Mesendoderm (in vitro differentiated cells): Measurements from ENCODE around the gene CEP20.
"Not testable (repeated sequence)": the region's sequence is repeated elsewhere in the genome, so short reads cannot be mapped to it uniquely, and the experiment has no call there.

ENCODE experiments used
- DNase-seq: peaks from one replicate; pipeline ENCODE4 v3.0.0; 2013
- H2AK5ac ChIP-seq: 2 replicates; pipeline ENCODE4 v1.6.1; 2013; ENCODE audit warnings: low read length, inconsistent platforms
- H2BK120ac ChIP-seq: 2 replicates; pipeline ENCODE4 v1.6.1; 2013; ENCODE audit warnings: low read depth, mild to moderate bottlenecking, low read length, moderate library complexity, mixed read lengths
- H2BK15ac ChIP-seq: replicated peaks from 2 replicates; pipeline ENCODE4 v1.6.1; 2013; ENCODE audit warnings: low read depth, mild to moderate bottlenecking, moderate library complexity
- H2BK5ac ChIP-seq: 2 replicates; pipeline ENCODE4 v1.6.1; 2013; ENCODE audit warnings: low read length, inconsistent platforms
- H3K18ac ChIP-seq: 2 replicates; pipeline ENCODE4 v1.6.1; 2013; ENCODE audit warnings: mild to moderate bottlenecking, low read length, mixed read lengths
- H3K23ac ChIP-seq: one replicate; pipeline ENCODE4 v1.6.1; 2013; ENCODE audit warnings: low read length
- H3K27ac ChIP-seq: 2 replicates; pipeline ENCODE4 v1.5.1; 2013; ENCODE audit warnings: low read depth, mild to moderate bottlenecking, inconsistent platforms, low read length, moderate library complexity
- H3K27me3 ChIP-seq: 2 replicates; pipeline ENCODE4 v1.6.1; 2013; ENCODE audit warnings: low read length, control low read depth, mild to moderate bottlenecking, inconsistent platforms; ENCODE audit not compliant: insufficient read depth, poor library complexity
- H3K36me3 ChIP-seq: 2 replicates; pipeline ENCODE4 v1.6.1; 2013; ENCODE audit warnings: low read length, inconsistent platforms; ENCODE audit not compliant: control insufficient read depth, insufficient read depth
- H3K4ac ChIP-seq: one replicate; pipeline ENCODE4 v1.6.1; 2013; ENCODE audit warnings: low read depth, mild to moderate bottlenecking, low read length, moderate library complexity
- H3K4me1 ChIP-seq: 2 replicates; pipeline ENCODE4 v1.6.1; 2013; ENCODE audit warnings: low read depth, low read length, inconsistent platforms; ENCODE audit not compliant: control insufficient read depth
- H3K4me2 ChIP-seq: 2 replicates; pipeline ENCODE4 v1.6.1; 2013; ENCODE audit warnings: low read length
- H3K4me3 ChIP-seq: 2 replicates; pipeline ENCODE4 v1.5.1; 2013; ENCODE audit warnings: mild to moderate bottlenecking, low read length
- H3K56ac ChIP-seq: one replicate; pipeline ENCODE4 v1.6.1; 2013; ENCODE audit warnings: low read length
- H3K79me1 ChIP-seq: 2 replicates; pipeline ENCODE4 v1.6.1; 2013; ENCODE audit warnings: low read length, inconsistent platforms
- H3K79me2 ChIP-seq: 2 replicates; pipeline ENCODE4 v1.6.1; 2013; ENCODE audit warnings: mild to moderate bottlenecking, low read length; ENCODE audit not compliant: control insufficient read depth, insufficient read depth
- H3K9ac ChIP-seq: 2 replicates; pipeline ENCODE4 v1.6.1; 2013; ENCODE audit warnings: low read length, inconsistent platforms
- H4K5ac ChIP-seq: one replicate; pipeline ENCODE4 v1.6.1; 2013; ENCODE audit warnings: low read length
- H4K8ac ChIP-seq: one replicate; pipeline ENCODE4 v1.6.1; 2013; ENCODE audit warnings: low read depth, mild to moderate bottlenecking, control low read depth, low read length, moderate library complexity
- WGBS: extraction: QIAGEN DNeasy Blood & Tissue Kit; methylation state at CpG from one replicate; pipeline ENCODE4 v1.1.7; 2013; ENCODE audit warnings: low lambda C conversion rate, missing lambda C conversion rate; ENCODE audit not compliant: insufficient coverage; ENCODE audit errors: extremely low coverage; 5-methylcytosine and 5-hydroxymethylcytosine counted together

The CEP20 gene

DNA sequence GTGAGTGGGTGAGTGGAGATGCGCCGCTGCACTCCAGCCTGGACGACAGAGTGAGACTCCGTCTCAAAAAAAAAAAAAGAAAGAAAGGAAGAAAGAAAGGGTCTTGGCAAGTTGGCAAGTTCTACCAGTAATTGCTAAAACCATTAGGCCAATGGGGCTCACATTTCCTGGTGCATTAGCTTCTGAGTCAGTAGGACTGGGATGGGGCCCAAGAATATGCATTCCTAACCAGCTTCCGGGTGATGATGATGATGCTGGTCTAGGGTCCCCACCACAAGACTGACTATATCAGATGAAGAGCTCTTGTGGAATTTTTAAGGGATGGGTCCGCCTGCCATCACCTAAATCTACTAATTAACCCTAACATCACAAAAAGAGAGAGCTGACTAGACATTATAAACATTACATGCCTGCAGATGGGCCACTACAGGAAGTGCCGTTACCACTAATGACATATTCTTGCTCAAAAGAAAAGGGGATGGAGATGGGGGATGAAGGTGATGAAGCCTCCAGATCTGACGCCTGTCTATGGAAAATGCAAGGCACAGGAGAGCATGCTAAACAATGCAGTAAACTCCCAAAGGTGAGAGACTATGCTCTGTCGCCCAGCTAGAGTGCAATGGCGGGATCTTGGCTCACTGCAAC, 44.6 kb downstream of the CEP20 start:
- Histone ChIP-seq H3K56ac (no peak overlapping the region), H2BK15ac (no peak overlapping the region), H2BK5ac (no peak overlapping the region), H3K4me2 (no peak overlapping the region), H3K27ac (no peak overlapping the region), H4K5ac (no peak overlapping the region), H3K9ac (no peak overlapping the region), H2BK120ac (no peak overlapping the region), H3K18ac (no peak overlapping the region), H3K36me3 (no peaks in the 10 kb centered on the region), H2AK5ac (no peak overlapping the region), H3K4ac (no peak overlapping the region), H3K79me1 (no peaks in the 10 kb centered on the region), H3K4me3 (no peak overlapping the region), H3K79me2 (no peaks in the 10 kb centered on the region), H3K27me3 (no peaks in the 10 kb centered on the region), H4K8ac (no peak overlapping the region), H3K4me1 (no peaks in the 10 kb centered on the region), H3K23ac (no peak overlapping the region)
- DNase-seq = no peak
- no CpG with 5 or more reads among the region's 10 CpGs for WGBS

- not testable (repeated sequence) for H2BK15ac ChIP-seq, H3K4me3 ChIP-seq, H4K5ac ChIP-seq, H3K4me2 ChIP-seq, H4K8ac ChIP-seq, H3K36me3 ChIP-seq, H2BK120ac ChIP-seq, H3K79me1 ChIP-seq, H2AK5ac ChIP-seq, DNase-seq, H3K27me3 ChIP-seq, H3K56ac ChIP-seq, H3K4me1 ChIP-seq, H3K4ac ChIP-seq, H3K18ac ChIP-seq, H2BK5ac ChIP-seq, H3K23ac ChIP-seq, H3K79me2 ChIP-seq, H3K9ac ChIP-seq, H3K27ac ChIP-seq
- WGBS = no CpG with 5 or more reads among the region's 8 CpGs
These were observed 49.2 kb downstream of the CEP20 start for GRCh38 chr16:15839204-15839603.

DNA sequence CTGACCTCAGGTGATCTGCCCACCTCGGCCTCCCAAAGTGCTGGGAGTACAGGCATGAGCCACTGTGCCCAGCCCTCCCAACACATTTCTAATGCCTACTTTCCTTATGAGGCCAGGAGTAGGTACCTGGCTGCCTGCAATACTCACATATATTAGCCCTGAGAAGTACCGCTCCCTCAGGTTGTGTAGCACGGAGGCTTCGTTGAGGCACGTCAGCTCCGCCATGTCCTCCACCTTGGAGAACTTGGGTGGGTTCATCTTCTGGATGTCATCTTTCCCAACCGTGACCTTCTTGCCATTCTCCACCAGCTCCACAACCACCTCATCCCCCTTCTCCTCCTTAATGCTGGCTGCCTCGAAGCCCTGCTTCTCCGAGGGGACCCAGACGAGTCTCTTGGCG, 50.6 kb downstream of the CEP20 start:
- no peaks in the 10 kb centered on the region for H3K27me3 ChIP-seq
- H2BK120ac ChIP-seq = no peak overlapping the region
- no peaks in the 10 kb centered on the region for H3K4me1 ChIP-seq
- no peak overlapping the region for H3K27ac ChIP-seq
- no peaks in the 10 kb centered on the region for H3K79me2 ChIP-seq
- no peak overlapping the region for H3K23ac ChIP-seq
- no peak overlapping the region for H3K56ac ChIP-seq
- no peak overlapping the region for H3K18ac ChIP-seq
- no peak overlapping the region for H3K9ac ChIP-seq
- DNase-seq = no peak
- H3K4me3 ChIP-seq = no peak overlapping the region
- no CpG with 5 or more reads among the region's 11 CpGs for WGBS
- no peaks in the 10 kb centered on the region for H3K79me1 ChIP-seq
- H3K4me2 ChIP-seq = no peak overlapping the region
- no peak overlapping the region for H4K5ac ChIP-seq
- no peak overlapping the region for H2BK5ac ChIP-seq
- H2BK15ac ChIP-seq = no peak overlapping the region
- H3K36me3 ChIP-seq = no peaks in the 10 kb centered on the region
- no peak overlapping the region for H4K8ac ChIP-seq
- H3K4ac ChIP-seq = no peak overlapping the region
- no peak overlapping the region for H2AK5ac ChIP-seq

GRCh38 chr16:15836965-15837611, 51.3 kb downstream of the CEP20 start:
- no peak for DNase-seq
- no peak overlapping the region for H3K18ac ChIP-seq
- H2AK5ac ChIP-seq = no peak overlapping the region
- H3K4me1 ChIP-seq = no peaks in the 10 kb centered on the region
- no peak overlapping the region for H3K27ac ChIP-seq
- no peaks in the 10 kb centered on the region for H3K79me2 ChIP-seq
- H2BK5ac ChIP-seq = no peak overlapping the region
- H3K4me3 ChIP-seq = no peak overlapping the region
- H3K23ac ChIP-seq = no peak overlapping the region
- H3K27me3 ChIP-seq = no peaks in the 10 kb centered on the region
- H4K8ac ChIP-seq = no peak overlapping the region
- H2BK15ac ChIP-seq = no peak overlapping the region
- no peak overlapping the region for H2BK120ac ChIP-seq
- H3K79me1 ChIP-seq = no peaks in the 10 kb centered on the region
- no peaks in the 10 kb centered on the region for H3K36me3 ChIP-seq
- no peak overlapping the region for H3K56ac ChIP-seq
- no peak overlapping the region for H3K9ac ChIP-seq
- H3K4me2 ChIP-seq = no peak overlapping the region
- no peak overlapping the region for H4K5ac ChIP-seq
- H3K4ac ChIP-seq = no peak overlapping the region
- no CpG with 5 or more reads among the region's 10 CpGs for WGBS

DNA sequence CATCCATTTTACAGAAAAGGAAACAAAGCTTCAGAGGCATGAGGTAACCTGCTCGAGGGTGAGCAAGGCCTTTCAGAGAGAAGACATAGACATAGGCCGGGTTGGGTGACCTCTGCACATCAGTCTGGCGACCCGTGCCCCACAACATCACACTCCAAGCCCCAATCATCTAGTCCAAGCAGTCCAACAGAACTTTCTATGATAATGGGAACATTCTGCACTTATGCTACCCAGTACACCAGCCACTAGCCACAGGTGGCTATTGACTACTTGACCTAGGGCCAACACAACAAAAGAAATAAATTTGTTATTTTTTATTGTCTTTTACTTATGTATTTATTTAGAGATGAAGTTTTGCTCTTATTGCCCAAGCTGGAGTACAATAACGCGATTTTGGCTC, 52.3 kb downstream of the CEP20 start:
- Histone ChIP-seq H3K4me2 (no peak overlapping the region), H3K4me1 (no peaks in the 10 kb centered on the region), H3K36me3 (no peaks in the 10 kb centered on the region), H3K4me3 (no peak overlapping the region), H4K5ac (no peak overlapping the region), H2AK5ac (no peak overlapping the region), H3K79me1 (no peaks in the 10 kb centered on the region), H2BK15ac (no peak overlapping the region), H3K27me3 (no peaks in the 10 kb centered on the region), H3K79me2 (no peaks in the 10 kb centered on the region), H3K56ac (no peak overlapping the region), H3K4ac (no peak overlapping the region), H3K9ac (no peak overlapping the region), H3K27ac (no peak overlapping the region), H2BK5ac (no peak overlapping the region), H2BK120ac (no peak overlapping the region), H4K8ac (no peak overlapping the region), H3K23ac (no peak overlapping the region), H3K18ac (no peak overlapping the region)
- no CpG with 5 or more reads among the region's 6 CpGs for WGBS
- no peak for DNase-seq
